Dermis microvascular lymphatic vessel endothelial cell (primary cell): ENCODE measurements around the gene GYPE. TPM values are rescaled to one million over a fixed set of nuclear protein-coding genes. Genes with fewer than 3 reads are reported as not detected.
A peak's percentile ranks its signal among the peaks of the same experiment; 100 is the strongest.
"Not testable (repeated sequence)": the region's sequence is repeated elsewhere in the genome, so short reads cannot be mapped to it uniquely, and the experiment has no call there.

ENCODE experiments used
- DNase-seq, 2 donors: peaks; one replicate each; pipeline versions ENCODE4 v3.0.0 to v3.0.0-alpha.2; 2010; ENCODE audit warnings: low read depth in 2 of 2
- total RNA-seq: library from RNA; depleted of rRNA; stranded (reverse); fragments of >200 nt; gene quantifications from 2 replicates; pipeline ENCODE4 v1.2.1, GENCODE V29; 2014

GYPE gene
- total RNA-seq: under 0.01 TPM in 1 of 2 replicates, not detected in the other

DNA sequence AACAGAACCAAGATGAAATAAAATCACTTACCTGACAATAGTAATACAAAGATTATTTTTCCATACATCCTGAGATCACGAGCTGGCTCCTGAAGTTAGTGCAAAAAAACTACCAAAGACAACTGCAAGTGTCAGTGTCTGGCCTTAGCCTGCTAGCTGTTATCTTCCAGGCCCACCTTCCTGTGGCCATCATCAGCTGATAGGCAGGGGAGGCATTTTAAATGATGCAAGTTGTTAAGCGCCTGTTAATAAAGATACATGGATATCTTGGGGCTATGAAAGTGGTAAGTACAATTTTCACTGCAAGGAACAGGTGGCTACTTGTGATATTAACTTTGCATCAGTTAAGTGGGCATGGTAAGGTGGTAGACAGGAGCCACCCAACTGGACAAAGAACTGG lies at the start of gene GYPE:
GYPE (minus strand) TSS at position 120 of the 400 bp plus-strand sequence; CDS start at position 68, 52 bp downstream.
- DNase-seq: not testable (repeated sequence)

- DNase-seq: not testable (repeated sequence)
These were observed 46.2 kb upstream of the GYPE start for GRCh38 chr4:143951458-143951972.

DNA sequence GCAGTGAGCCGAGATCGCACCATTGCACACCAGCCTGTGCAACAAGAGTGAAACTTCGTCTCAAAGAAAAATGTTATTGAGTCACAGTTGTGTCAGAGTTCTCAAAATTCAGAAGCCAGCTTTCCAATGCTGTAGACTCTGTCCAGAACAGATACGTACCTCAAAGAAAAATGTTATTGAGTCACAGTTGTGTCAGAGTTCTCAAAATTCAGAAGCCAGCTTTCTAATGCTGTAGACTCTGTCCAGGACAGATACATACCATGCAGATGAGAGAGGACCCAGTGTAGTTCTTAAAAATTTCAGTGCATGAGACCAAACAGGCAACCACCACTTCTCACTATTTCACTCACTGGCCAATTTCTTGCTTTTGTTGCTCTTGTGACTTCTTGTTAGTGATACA lies 45.6 kb upstream of the GYPE start:
- DNase-seq: not testable (repeated sequence)

- DNase-seq: not testable (repeated sequence)
These were observed 44.8 kb upstream of the GYPE start for GRCh38 chr4:143950185-143950584.

- not testable (repeated sequence) for DNase-seq
These were observed 42.1 kb upstream of the GYPE start for GRCh38 chr4:143947493-143947892.

- DNase-seq: not testable (repeated sequence)
These were observed 35.3 kb upstream of the GYPE start for GRCh38 chr4:143940708-143941107.

GRCh38 chr4:143939528-143939927 lies 34.2 kb upstream of the GYPE start:
- no peak for DNase-seq

DNA sequence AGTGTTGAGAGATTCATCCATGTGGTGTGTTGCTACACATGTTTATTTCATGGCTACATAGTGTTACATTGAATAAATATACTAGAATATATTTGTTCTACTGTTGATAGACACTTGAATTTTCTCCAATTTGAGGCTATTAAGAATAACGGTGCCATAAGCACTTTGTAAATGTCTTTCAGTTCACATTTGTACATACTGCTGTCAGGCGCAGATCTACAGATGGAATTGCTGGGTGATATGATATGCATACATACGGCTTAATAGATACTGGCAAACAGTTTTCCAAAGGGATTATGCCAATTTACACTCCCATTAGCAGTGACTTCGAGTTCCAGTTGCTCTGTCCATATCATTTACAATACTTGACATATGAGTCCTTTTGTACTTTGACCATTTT lies 33.5 kb upstream of the GYPE start:
- not testable (repeated sequence) for DNase-seq

GRCh38 chr4:143921181-143921580 lies 15.8 kb upstream of the GYPE start:
- no peak for DNase-seq

- not testable (repeated sequence) for DNase-seq
These were observed 11.1 kb upstream of the GYPE start for GRCh38 chr4:143916485-143916884.

DNA sequence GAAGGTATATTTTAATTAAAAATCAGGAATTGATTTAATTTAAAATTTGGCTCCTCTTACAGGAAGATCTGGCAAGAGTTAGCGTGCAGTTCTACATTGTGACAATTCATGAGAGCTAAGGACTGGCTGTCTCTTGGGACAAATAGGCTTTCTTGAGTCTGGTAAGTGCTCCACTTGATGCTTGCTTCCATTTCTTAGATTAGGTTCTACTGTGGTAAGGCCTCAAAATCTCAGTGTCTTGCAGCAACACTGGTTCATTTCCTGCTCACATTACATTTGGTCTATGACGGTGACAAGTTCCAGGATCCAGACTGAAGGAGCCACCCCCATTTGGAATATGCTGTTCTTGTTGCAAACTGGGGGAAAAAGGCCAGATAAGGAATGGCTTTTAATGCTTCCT lies 7.1 kb upstream of the GYPE start:
- DNase-seq: not testable (repeated sequence)

DNA sequence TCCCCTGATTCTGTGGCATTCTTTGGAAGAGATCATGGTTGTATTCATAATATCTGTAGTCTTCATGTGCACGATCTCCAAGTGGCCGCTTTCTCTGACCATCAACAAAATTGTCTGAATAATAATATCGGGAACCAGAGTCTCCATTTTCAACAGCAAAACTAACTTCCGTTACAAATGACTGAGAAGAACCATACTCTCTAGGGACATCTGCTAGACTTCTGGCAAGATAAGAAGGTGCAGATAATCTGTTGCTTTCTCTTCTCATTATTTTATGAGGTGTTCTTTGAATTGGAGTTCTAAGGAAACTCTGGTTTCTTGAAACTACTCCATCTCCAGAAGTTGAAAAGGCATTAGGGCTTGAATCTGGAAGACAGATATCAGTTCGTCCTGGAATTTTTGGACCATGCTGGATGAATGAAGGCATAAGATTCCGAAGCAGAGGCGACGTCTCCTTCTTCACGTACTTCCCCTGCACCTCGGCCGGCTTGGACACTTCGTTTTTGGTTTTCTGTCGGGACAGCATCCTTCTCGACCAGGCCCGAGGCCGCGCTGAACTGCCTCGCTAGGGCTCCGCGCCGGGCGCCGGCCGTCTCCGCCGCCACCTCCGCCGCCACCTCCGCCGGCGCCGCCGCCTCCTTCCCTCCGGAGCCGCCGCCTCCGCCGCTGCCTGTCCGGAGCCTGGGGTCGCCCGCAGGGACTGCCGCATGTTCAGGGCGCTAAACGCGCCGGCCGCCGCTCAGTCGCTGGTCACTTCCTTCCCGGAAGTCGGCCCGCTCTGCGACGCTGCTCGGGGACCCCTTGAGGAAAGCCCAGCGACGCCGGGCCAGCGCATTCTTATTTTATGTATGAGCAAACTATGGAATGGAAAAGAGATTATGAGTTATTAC lies 6.4 kb upstream of the GYPE start:
- DNase-seq: peak in 1 of 2 donors; percentile 40

DNA sequence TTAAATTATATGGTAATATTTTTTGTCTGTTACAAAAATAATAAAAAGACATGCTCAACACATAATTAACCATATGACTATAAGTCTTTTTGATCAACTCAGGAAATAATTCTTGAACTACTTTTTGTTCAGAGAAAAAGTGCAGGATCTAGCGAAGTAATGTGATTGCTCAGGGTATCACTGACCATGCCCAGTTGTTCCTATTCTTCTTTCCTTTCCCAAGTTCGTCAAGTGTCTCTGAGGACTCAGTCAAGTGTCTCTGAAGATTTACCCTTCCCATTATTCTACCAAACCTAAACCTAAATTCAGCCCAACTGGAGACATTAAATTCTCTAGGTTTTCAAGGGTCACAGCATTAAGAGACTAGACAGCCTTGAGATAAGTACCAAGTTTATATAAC lies 5.5 kb upstream of the GYPE start:
- not testable (repeated sequence) for DNase-seq

DNA sequence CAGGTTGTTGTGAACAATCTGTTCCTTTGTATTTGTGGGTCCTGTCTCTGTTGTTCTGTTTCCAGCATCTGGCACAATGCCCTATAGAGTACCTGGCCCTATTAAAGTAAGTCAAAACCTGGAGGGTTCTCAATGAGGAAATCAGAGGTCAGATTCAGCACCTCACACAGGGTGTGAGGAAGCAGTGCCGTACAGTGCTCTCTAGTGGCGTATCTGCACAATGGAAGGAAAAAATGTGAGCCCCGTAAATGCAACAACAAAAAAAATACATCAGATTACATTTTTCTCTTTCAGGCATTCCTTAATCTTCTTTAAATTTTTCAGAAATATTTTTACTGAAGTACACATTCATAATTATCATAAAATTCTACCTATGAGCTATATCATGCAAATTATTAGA lies 2.5 kb upstream of the GYPE start:
- DNase-seq: peak in 1 of 2 donors; percentile 34

- not testable (repeated sequence) for DNase-seq
These were observed 928 bp downstream of the GYPE start for GRCh38 chr4:143904431-143904830.

DNA sequence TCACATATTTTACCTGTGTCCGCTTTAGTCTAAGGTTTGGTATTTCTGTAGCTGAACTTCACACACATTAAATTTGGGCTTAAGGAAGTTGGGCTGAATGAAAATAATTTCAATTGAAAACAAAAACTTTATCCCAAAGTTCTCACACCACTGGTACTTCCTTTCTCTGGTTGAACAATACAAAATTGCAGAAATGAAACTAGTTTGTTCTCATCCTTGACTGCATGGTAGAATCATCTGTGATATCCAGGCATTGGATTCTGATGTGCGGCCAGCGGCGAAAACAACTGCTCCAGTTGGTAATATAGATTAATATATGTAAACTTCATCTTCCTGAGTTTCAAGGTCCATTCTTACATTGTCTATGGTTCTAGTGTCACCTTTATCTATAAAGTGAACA lies 15.0 kb downstream of the GYPE start:
- DNase-seq: not testable (repeated sequence)

DNA sequence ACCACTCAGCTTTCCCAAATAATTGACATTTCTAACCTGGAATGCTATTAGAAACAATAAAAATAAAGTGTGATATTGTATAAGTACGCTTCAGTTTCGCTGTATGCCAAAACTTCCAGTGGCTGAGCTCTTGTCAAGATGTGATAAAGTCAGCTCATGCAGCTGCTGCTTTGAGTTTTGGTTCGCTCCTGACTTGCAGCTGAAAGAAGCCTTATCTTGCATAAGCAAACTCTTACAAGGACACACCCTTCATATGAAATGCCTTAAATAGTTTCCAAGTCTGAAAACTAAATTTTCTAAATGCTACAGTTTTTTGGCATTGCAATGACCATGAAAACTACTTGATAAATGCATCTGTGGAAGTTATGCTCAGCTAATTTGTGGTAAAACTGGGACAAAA lies 17.2 kb downstream of the GYPE start:
- not testable (repeated sequence) for DNase-seq

GRCh38 chr4:143884965-143885364 lies 20.4 kb downstream of the GYPE start:
- not testable (repeated sequence) for DNase-seq

DNA sequence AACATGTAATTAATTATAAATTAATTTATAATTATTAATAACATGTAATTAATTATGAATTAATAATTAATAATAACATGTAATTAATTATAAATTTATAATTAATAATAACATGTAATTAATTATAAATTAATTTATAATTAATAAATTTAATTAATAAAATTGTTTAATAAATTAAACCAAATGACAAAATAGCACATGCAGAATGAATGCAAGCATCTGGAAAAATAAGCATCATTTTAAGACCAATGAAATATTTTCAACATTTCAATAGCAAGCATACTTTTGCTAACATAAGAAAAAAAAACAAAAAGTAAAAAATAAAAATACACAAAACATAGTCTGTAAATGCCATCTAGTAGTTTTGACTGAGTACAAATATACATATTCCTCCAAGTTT lies 21.8 kb downstream of the GYPE start:
- no peak for DNase-seq

DNA sequence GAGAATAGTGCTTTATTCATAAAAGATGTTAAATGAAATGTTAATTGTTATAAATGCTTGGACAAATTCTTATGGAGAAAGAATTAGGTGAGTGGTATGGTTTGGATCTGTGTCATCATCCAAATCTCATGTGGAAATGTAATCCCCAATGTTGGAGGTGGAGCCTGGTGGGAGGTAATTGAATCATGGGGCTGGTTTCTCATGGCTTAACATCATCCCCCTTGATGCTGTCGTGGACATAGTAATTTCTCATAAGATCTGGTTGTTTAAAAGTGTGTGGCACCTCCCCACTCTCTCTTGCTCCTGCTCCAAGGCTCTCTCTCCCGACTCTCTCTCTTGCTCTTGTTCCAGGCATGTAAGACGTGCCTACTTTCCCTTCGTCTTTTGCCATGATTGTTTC lies 22.5 kb downstream of the GYPE start:
- no peak for DNase-seq

GRCh38 chr4:143879561-143879960 lies 25.8 kb downstream of the GYPE start:
- not testable (repeated sequence) for DNase-seq

DNA sequence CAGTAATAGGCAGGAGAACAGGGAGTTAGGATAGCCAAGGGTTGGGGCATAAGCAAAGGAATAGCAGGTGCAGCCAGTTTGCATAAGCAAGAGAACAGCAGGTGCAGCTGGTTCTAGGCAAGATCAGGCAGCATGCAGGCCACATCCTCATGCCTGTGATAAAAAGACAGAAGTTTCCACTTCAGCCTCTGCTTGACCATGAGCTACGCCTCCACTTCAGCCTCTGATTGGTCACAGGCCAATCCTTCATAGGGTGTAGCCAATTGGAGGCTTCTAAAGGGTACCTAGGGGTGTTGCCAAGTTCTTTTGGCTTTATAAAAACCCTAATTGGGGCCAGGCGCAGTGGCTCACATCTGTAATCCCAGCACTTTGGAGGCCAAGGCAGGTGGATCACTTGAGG lies 30.0 kb downstream of the GYPE start:
- not testable (repeated sequence) for DNase-seq
